Fibroblast of peridontal ligament (primary cell): ENCODE data around the gene NTM.

Source experiments
- DNase-seq: peaks from one replicate; pipeline ENCODE4 v3.0.0-alpha.2; 2010; ENCODE audit errors: extremely low read depth

NTM gene

GRCh38 chr11:131859538-131860210 is 489.3 kb downstream of the NTM start:
- DNase-seq, result peak; percentile 37

GRCh38 chr11:131864228-131864627 is 493.8 kb downstream of the NTM start:
- DNase-seq, result no peak

GRCh38 chr11:131865860-131866259 is 495.4 kb downstream of the NTM start:
- DNase-seq, result no peak

- DNase-seq, result no peak
Measured at GRCh38 chr11:131866535-131867400, 496.4 kb downstream of the NTM start.

- peak; percentile 92 for DNase-seq
Measured at GRCh38 chr11:131867457-131868257, 497.2 kb downstream of the NTM start.

GRCh38 chr11:131868629-131869507 is 498.5 kb downstream of the NTM start:
- no peak for DNase-seq

GRCh38 chr11:131870305-131870704 is 499.9 kb downstream of the NTM start:
- no peak for DNase-seq

GRCh38 chr11:131871006-131871405 is 500.6 kb downstream of the NTM start:
- no peak for DNase-seq

- DNase-seq, result no peak
Measured at GRCh38 chr11:131874070-131874469, 503.7 kb downstream of the NTM start.

GRCh38 chr11:131875611-131876010 is 505.2 kb downstream of the NTM start:
- no peak for DNase-seq

- DNase-seq, result no peak
Measured at GRCh38 chr11:131877246-131877942, 507.0 kb downstream of the NTM start.

GRCh38 chr11:131880316-131880715 is 509.9 kb downstream of the NTM start:
- DNase-seq, result no peak

- no peak for DNase-seq
Measured at GRCh38 chr11:131880976-131881375, 510.6 kb downstream of the NTM start.

- no peak for DNase-seq
Measured at GRCh38 chr11:131883332-131883731, 512.9 kb downstream of the NTM start.

GRCh38 chr11:131884461-131885073 is 514.2 kb downstream of the NTM start:
- DNase-seq, result peak; percentile 31

- DNase-seq, result no peak
Measured at GRCh38 chr11:131885431-131885830, 515.0 kb downstream of the NTM start.

- peak; percentile 31 for DNase-seq
Measured at GRCh38 chr11:131886201-131886600, 515.8 kb downstream of the NTM start.

GRCh38 chr11:131888230-131888855 is 517.9 kb downstream of the NTM start:
- DNase-seq, result peak; percentile 93

GRCh38 chr11:131889146-131889577 is 518.7 kb downstream of the NTM start:
- DNase-seq, result peak; percentile 88
